CD4-positive, alpha-beta T cell (primary cell): ENCODE results near the gene HSPBAP1. TPM values are rescaled to one million over a fixed set of nuclear protein-coding genes. Genes with fewer than 3 reads are reported as not detected.

Experiments
- ATAC-seq: fragments of 200-7000 bp; cut with Tn5 transposase; one replicate; pipeline ENCODE4 v1.10.0; 2022; ENCODE audit warnings: mild to moderate bottlenecking; ENCODE audit not compliant: poor library complexity
- CTCF ChIA-PET: fragments of 350-600 bp; sonication (Branson Sonifier 250); formaldehyde crosslinking; loops from one replicate; lab custom pipeline; 2021; ENCODE audit warnings: antibody characterized with exemption, inconsistent platforms; lab: Charles Lee
- POLR2A ChIA-PET: fragments of 350-600 bp; sonication (Branson Sonifier 250); formaldehyde crosslinking; loops from one replicate; lab custom pipeline; 2021; ENCODE audit warnings: antibody characterized with exemption, inconsistent platforms; lab: Charles Lee
- DNase-seq, 14 experiments: peaks; one replicate each; pipeline ENCODE4 v3.0.0-alpha.2; 2013 to 2020; ENCODE audit warnings: mixed read lengths in 2 of 14
- H3K27ac ChIP-seq, 2 donors: one replicate each; pipeline versions ENCODE4 v1.5.1 to v1.7.0; 2013; ENCODE audit warnings: low read length in 2 of 2, low read depth in 1 of 2, mild to moderate bottlenecking in 1 of 2
- H3K27me3 ChIP-seq, 2 experiments: 1 replicate in 1 of 2; 2 replicates in 1 of 2; pipeline versions ENCODE4 v1.6.1 to v1.7.0; 2013; ENCODE audit warnings: low read length in 2 of 2, control low read depth in 1 of 2, mild to moderate bottlenecking in 1 of 2, moderate library complexity in 1 of 2; ENCODE audit not compliant: insufficient read depth in 2 of 2, control insufficient read depth in 1 of 2
- H3K36me3 ChIP-seq: one replicate; pipeline ENCODE4 v1.6.1; 2013; ENCODE audit warnings: low read length, control low read depth; ENCODE audit not compliant: insufficient read depth
- H3K4me1 ChIP-seq: one replicate; pipeline ENCODE4 v1.6.1; 2013; ENCODE audit warnings: low read length, control low read depth; ENCODE audit not compliant: insufficient read depth
- H3K4me3 ChIP-seq: one replicate; pipeline ENCODE4 v1.5.1; 2013; ENCODE audit warnings: mild to moderate bottlenecking, low read length, moderate library complexity
- H3K9me3 ChIP-seq, 2 experiments: 1 replicate in 1 of 2; 2 replicates in 1 of 2; pipeline versions ENCODE4 v1.6.1 to v1.7.0; 2013; ENCODE audit warnings: low read length in 2 of 2, mild to moderate bottlenecking in 2 of 2, control low read depth in 1 of 2, moderate library complexity in 1 of 2; ENCODE audit not compliant: control insufficient read depth in 1 of 2, insufficient read depth in 1 of 2
- H3K27ac Mint-ChIP-seq: one replicate; pipeline ENCODE4 v1.8.0; 2020; ENCODE audit warnings: mixed read lengths
- H3K27me3 Mint-ChIP-seq: one replicate; pipeline ENCODE4 v1.8.0; 2021; ENCODE audit warnings: mixed read lengths
- H3K36me3 Mint-ChIP-seq: one replicate; pipeline ENCODE4 v1.8.0; 2021; ENCODE audit warnings: low read depth, mixed read lengths
- H3K4me1 Mint-ChIP-seq: one replicate; pipeline ENCODE4 v1.8.0; 2021; ENCODE audit warnings: low read depth, mixed read lengths
- H3K4me3 Mint-ChIP-seq: one replicate; pipeline ENCODE4 v1.8.0; 2020; ENCODE audit warnings: mild to moderate bottlenecking, mixed read lengths
- H3K9me3 Mint-ChIP-seq: one replicate; pipeline ENCODE4 v1.8.0; 2020; ENCODE audit warnings: mixed read lengths
- CTCF ChIP-seq: fragments of 200-600 bp; IDR thresholded peaks from one replicate; pipeline ENCODE4 v1.8.0; 2022; ENCODE audit warnings: antibody characterized with exemption, mild to moderate bottlenecking
- intact Hi-C, 2 experiments: fragments of 100-400 bp; cut with DNase I in 1 of 2; cut with micrococcal nuclease in 1 of 2; formaldehyde crosslinking; loops; one replicate each; pipeline versions ENCODE4 v1.15.1 to v1.9.0; 2023 to 2025; cut with DNase I, micrococcal nuclease
- total RNA-seq, 174 experiments: library from RNA in 2 of 174; stranded (reverse) in 2 of 174; gene quantifications; one replicate each; pipeline ENCODE4 v1.2.3 and lab custom pipeline; 2021 to 2026

The HSPBAP1 gene
- total RNA-seq, 2 experiments from 2014 or later = 9.3 to 11.0 TPM

GRCh38 chr3:122826278-122826677 is 32.6 kb upstream of the HSPBAP1 start:
- no peak overlapping the region for H3K4me3 Mint-ChIP-seq
- H3K36me3 ChIP-seq = peaks cover 22% of the 10 kb centered on the region
- DNase-seq (no peak), ATAC-seq (no peak)
- no peak overlapping the region for H3K27ac ChIP-seq
- no peaks in the 10 kb centered on the region for H3K27me3 ChIP-seq
- no peaks in the 10 kb centered on the region for H3K9me3 ChIP-seq
- H3K4me1 Mint-ChIP-seq = no peaks in the 10 kb centered on the region
- H3K27me3 Mint-ChIP-seq = no peaks in the 10 kb centered on the region
- peaks cover 81% of the 10 kb centered on the region for H3K36me3 Mint-ChIP-seq
- H3K4me1 ChIP-seq = no peaks in the 10 kb centered on the region
- H3K9me3 Mint-ChIP-seq = no peaks in the 10 kb centered on the region
- H3K27ac Mint-ChIP-seq = no peak overlapping the region
- intact Hi-C loops = no loop called here
- ChIA-PET CTCF (no interaction called here), POLR2A (no interaction called here)
- no peak for TF ChIP-seq CTCF
- no peak overlapping the region for H3K4me3 ChIP-seq

- H3K9me3 ChIP-seq = peaks cover 0 to 2% of the 10 kb centered on the region in 2 experiments
- H3K27me3 Mint-ChIP-seq = no peaks in the 10 kb centered on the region
- DNase-seq (no peak), ATAC-seq (no peak)
- ChIA-PET POLR2A (interaction anchor here (0.6 kb wide), 1 partner anchor 8 kb away, joined by 3 read pairs; no protein-coding TSS in a partner anchor), CTCF (no interaction called here)
- H3K9me3 Mint-ChIP-seq = no peaks in the 10 kb centered on the region
- H3K4me1 Mint-ChIP-seq = no peaks in the 10 kb centered on the region
- intact Hi-C loops = no loop called here
- no peak for TF ChIP-seq CTCF
- H3K27me3 ChIP-seq = no peaks in the 10 kb centered on the region
- H3K4me1 ChIP-seq = no peaks in the 10 kb centered on the region
- H3K4me3 Mint-ChIP-seq = no peak overlapping the region
- no peak overlapping the region for H3K27ac Mint-ChIP-seq
- H3K27ac ChIP-seq = no peak overlapping the region
- H3K36me3 ChIP-seq = peaks cover 24% of the 10 kb centered on the region
- H3K36me3 Mint-ChIP-seq = peaks cover 80% of the 10 kb centered on the region
- no peak overlapping the region for H3K4me3 ChIP-seq
These were observed 31.8 kb upstream of the HSPBAP1 start for GRCh38 chr3:122825460-122825859.

GRCh38 chr3:122824465-122825381 is 31.1 kb upstream of the HSPBAP1 start:
- Mint-ChIP-seq H3K4me3 (no peak overlapping the region), H3K9me3 (no peaks in the 10 kb centered on the region), H3K36me3 (peaks cover 72% of the 10 kb centered on the region), H3K4me1 (no peaks in the 10 kb centered on the region), H3K27ac (no peak overlapping the region), H3K27me3 (no peaks in the 10 kb centered on the region)
- no peak overlapping the region for H3K4me3 ChIP-seq
- ATAC-seq (no peak), DNase-seq (no peak)
- H3K27ac ChIP-seq = no peak overlapping the region
- no peaks in the 10 kb centered on the region for H3K4me1 ChIP-seq
- peaks cover 0 to 3% of the 10 kb centered on the region in 2 experiments for H3K9me3 ChIP-seq
- ChIA-PET CTCF (no interaction called here), POLR2A (no interaction called here)
- H3K27me3 ChIP-seq = no peaks in the 10 kb centered on the region
- intact Hi-C loops = no loop called here
- H3K36me3 ChIP-seq = peaks cover 24% of the 10 kb centered on the region
- no peak for TF ChIP-seq CTCF
